GM19239 (cell line): ENCODE measurements around the gene TMEM131.

Experiments
- DNase-seq: peaks from one replicate; pipeline ENCODE4 v3.0.0; 2011; ENCODE audit warnings: low spot score; ENCODE audit not compliant: insufficient read length
- FAIRE-seq: peaks from 2 replicates; lab custom pipeline; 2011; peaks lifted over from hg19 to GRCh38; lab: Jason Lieb, UNC

Gene TMEM131

DNA sequence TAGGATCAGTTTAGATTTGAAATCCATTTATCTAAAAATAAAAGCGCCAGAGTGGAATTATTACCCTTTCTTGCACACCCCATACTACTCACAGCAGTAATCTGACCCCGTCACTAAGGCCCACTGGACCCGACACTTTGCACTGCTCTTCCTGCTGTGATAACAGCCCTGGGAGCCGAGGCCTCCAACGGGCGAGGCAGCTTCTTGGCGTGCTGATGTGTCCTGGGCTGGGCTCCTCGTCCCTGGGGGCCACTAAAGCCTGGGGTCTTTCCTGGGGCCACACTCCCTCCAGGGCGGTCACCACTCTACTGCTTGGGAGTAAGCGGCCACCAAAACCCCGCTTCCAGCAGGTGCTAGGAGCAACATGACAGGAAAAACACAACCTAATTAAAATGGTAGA, 220.7 kb downstream of the TMEM131 start:
- FAIRE-seq = no peak
- no peak for DNase-seq

DNA sequence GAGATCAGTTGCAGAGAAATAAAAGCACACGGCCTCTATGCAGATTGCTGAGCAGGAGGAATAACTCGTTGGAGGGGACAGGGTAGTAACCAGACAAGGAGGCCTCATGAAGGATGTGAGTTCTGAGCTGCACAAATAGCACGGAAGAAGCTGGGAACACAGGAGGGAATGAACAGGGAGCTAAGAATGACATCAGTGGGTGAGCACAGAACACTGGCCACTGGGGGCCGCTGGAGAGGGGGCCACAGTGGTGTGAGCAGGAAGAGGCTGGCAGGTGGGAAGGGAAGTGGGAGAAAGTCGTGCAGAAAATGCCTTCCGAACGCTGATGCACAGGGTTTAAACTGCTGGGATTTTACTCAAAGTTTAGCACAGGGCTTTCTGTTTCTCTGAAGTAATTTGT, 221.3 kb downstream of the TMEM131 start:
- DNase-seq = no peak
- peak; percentile 44 for FAIRE-seq

DNA sequence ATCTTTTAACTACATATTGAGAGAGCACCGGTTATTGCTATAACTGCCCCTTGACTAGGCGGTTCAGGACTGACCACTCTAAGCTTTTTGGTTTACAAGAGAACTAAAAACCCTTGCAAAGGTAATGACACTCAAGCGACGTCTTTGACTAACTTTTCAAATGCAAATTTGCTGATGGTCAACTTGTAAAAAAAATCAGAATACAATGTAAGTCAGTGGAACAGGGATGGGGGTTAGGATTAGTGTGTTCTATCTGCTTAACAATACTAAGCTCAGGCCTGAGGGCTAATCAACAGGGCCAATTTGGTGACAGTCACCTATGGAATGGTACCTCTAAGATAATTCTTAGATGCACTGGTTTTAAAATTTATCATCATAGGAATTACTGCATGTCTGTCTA, 225.3 kb downstream of the TMEM131 start:
- FAIRE-seq (no peak), DNase-seq (no peak)

DNA sequence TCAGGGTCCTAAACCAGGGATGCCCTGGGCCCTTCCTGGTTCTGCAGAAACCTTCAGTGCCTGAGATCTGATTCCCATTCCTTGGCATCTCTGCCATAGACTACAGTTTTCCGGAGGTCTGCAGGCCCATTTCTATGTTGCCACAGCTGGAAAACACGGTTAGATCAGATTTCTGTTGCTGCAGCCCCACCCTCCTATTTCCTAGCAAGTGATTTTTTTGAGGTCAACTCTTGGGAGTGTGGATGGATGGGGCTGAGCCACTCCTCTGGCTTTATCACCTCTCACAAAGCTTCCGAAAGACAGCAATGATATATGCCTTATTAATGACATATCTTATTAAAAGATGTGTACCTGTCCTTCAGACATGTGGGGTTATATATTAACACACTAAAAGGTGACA, 226.0 kb downstream of the TMEM131 start:
- FAIRE-seq (no peak), DNase-seq (no peak)

DNA sequence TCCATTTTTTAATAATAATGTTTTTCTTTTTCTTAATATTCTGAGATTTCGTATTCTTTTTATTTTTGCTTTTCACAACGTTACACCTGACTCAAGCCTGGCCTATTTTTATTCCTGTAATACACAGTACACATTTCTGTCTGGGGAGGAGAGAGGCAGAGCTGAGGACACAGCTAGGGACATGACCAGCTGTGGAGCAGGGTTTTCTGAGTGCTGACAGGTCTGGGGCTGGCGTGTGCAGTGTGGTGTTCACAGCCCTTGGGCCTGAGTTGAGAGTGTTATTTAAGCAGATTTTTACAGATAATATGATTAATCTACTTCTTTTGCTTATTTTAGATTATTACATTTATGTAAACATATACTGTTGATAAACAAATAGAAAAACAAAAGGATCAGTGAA, 226.4 kb downstream of the TMEM131 start:
- no peak for FAIRE-seq
- no peak for DNase-seq

DNA sequence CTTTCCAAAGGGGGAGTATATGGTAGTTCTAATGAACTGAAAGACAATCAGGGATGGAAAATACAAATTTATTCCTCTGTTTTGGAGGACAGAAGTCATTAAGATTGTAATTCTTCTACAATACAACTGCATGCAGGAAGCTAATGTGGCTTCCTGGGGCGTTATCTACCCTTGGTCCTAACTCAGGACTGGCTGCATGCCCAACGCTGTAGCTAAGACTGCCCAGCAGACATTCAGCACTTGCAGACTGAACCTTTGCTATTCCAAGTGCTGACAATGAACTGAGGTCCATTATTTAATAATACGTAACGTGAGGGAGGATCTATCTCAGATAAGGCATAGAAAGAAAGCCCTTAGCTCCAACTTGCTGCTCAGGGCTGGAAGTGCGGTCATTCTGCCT, 229.2 kb downstream of the TMEM131 start:
- DNase-seq (no peak), FAIRE-seq (no peak)

DNA sequence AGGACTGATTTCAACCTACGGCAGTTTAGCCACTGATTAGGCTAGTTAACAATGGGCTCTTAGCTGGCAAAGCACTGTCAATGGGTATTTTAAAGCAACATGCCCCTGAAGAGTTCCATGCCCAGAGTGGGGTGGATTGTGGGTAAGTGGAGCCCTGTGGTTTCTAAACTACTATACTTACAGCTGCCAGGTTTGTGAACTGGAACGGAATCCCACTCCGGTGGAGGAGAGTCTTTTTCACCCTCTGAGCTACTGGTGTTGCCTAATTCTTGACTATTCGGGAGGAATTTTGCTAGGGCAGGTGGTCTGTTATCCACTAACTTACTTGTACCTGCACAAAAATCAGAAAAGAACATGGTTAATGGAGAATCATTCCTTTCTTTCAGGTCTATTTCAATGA, 229.8 kb downstream of the TMEM131 start:
- no peak for FAIRE-seq
- DNase-seq = no peak

DNA sequence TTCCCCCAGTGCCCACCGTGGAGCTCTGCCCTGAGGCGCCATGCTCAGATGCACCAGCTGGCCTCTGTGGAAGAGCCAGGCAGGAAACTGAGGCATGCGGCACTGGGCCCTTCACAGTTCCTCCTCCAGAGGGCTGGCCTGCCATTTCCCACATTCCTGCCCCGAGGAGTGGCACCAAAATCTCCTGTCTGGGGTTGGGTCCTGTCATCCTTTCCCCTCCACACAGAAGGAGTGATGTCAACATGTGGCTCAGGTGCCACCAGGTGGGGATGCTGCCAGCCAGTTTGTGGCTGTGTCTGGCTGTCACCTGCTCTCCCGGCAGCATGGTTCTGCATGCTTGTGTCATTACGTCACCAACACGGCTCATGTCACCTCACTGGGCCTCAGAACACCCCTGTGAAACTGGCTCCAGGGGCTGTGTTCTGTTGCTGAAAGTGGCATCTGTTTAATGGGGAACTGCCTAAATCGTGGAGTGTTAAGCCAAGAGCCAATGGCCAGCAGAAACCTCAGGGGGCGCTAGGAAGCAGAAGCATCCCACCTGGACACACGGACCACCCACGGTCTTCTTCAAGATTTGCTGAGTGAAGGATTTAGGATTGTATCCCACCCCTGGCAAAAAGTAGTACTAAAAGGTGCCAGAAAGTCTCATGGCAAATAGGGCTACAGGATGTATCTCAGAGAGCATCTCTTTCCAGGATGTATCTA, 231.0 kb downstream of the TMEM131 start:
- FAIRE-seq (no peak), DNase-seq (no peak)

DNA sequence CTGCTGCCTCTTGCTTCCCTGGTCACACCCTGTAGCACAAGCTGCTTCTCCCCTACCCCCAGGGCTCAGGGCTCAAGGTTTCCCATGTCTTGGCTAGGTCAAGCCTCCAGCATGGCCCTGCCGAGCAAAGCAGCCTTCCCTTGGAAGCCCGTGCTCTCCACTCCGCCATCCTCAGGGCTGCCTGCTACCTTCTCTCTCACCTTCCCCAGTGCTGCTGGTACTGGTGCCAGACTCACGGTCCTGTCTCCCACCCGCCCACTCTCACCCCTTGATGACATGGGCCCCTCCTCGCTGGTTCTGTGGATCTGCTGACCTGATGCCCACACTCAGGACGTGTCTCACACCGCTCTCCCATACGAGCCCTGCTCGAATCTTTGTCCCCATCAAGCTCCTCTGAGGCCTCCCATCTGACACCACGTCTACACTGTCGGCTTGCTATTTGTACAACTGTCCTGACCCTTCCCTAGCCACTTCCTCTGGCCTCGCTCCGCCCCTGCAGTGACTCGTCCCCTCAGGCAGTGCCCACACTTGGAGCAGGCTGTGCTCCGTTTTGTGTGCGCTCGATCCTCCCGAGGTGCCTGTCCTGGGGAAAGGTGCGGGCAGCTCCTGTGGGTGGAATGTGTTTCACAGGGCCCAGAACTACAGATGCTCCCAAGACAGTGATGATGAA, 232.4 kb downstream of the TMEM131 start:
- FAIRE-seq = no peak
- DNase-seq = no peak

DNA sequence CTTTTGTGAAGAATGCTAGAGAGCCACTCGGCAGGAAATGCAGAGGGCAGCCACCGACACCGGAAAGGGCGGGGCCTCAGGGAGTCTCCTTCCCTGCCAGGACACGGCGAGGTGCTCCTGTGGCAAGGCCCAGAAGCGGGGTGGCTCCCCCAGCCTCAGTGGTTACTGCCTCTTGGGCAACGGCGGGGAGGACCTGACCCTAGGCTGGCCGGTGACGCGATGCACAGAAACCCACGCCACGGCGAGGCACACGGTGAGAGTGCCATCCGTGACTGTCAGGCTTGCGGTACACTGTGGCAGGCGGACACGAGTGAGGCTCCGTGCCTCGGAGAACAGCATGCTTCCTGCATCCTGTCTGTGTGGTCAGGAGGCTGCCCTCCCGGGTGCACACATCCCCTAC, 234.6 kb downstream of the TMEM131 start:
- DNase-seq (no peak), FAIRE-seq (no peak)

DNA sequence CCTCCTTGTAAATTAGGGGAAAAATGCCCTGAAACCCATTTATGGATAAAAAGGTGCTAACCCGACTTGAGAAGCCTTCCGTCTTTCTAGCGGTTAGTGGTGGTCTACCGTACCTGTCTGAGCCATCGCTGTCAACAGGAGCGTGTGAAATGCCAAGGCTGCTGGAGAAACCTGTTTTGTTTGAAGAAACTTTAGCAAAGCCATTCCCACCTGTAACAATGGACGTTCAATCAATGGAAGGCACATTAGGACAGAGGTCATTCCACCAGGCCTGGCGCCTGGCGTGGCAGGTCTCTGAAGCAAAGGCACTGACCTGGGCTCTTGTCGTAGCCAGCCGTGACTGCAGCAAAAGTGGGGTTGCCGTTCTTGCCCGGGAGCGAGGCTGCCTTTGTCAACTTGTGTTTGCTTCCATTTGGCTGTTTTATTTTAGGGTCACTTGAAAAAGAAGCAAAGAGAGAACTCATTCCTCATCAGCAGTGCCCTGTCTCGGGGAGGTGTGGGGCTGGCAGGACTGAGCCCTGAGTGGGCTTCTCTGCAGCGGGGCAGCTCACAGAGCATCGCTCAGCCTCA, 235.2 kb downstream of the TMEM131 start:
- FAIRE-seq = no peak
- DNase-seq = no peak

DNA sequence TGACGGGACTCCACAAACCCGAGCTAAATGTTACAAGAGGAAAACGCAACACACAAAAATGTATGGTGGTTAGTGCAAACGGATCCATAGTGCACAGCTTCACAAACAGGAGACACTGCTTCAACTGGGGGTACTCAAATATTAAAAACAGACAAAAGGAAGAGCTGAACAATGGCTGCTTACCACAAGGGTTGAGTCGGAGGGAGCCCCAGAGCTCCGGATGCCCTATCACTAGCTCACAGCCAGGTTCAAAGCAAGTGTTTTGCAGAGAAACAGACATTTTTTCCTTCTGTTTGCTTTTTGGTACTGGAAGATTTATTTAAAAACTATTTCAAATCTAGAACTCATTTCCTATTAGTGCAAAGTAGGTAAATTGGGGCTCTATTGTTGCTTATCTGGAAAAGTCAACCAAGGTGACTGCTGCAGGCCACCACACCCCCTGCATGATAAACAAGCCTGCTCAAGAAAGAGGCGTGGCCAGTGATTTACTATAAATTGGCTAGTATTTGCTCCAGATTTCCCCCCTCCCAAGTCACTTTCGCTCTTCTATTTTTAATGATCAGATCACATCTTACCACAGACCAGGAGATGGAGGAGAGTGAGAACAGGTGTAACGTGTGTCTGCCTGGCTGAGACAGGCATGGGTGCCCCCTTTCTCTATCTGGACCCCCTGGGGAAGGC, 235.9 kb downstream of the TMEM131 start:
- FAIRE-seq (no peak), DNase-seq (no peak)

DNA sequence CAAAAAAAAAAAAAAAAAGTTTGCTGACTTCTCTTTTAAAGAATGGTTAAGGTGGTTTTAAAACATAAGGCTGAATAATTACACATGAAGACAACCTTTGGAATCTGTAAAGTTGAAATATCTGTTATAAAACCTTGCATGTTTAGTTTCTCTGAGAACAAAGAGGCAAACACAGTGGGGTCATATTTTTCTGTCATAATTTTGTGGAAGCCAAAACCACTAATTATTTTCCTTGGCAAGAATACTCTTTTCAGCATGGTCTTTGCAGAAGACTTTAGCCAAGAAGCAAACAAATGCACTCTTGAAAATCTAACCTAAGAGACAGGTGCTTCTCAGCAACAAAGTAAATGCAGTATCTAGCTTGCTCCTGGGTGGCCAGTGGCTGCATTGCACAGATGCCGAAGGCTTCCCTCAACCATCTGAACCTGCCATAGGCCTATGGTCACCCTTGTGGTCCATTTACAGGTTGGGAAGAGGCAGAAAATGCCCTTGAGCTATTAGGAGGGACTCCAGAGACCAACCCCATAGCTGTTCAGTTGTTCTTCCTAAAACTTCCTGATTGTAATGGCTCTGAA, 237.5 kb downstream of the TMEM131 start:
- DNase-seq (no peak), FAIRE-seq (no peak)

DNA sequence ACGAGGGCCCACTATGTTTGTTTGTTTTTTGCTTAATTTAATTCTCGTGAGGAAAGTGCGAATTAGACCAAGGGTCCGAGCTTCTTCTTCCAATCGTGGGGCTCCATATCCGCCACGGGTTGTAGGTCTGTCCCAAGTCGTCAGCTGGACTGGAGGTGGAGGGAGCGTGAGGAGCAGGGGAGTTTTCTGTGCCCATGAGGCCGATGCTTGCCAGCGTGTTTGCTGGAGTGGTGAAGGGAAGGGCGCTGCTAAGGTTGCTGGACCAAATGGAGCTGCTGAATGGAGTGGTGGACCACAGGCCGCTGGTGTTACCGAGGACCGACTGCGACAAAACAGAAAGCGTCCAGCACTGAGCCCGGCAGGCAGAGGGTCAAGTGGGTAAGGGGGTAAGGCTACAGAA, 238.7 kb downstream of the TMEM131 start:
- FAIRE-seq (no peak), DNase-seq (no peak)

DNA sequence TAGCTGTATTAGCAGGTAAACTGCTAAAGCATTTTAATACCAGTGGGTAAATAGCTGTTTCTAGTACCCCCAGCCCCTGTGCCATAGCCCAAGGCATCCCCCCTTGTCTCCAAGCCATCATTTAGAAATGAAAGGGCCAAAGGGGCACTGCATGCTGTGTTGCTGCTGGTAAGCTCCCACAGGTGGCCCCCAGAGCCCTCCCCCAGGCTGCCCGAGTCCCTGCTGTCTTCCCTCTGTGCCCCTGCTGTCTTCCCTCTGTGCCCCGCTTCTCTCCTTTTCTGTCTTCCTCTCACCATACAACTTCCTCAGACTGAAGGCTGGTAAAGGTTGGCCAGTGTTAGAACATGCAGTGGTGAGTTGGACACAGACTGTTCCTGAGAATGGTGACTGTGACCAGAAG, 240.3 kb downstream of the TMEM131 start:
- DNase-seq (no peak), FAIRE-seq (no peak)

DNA sequence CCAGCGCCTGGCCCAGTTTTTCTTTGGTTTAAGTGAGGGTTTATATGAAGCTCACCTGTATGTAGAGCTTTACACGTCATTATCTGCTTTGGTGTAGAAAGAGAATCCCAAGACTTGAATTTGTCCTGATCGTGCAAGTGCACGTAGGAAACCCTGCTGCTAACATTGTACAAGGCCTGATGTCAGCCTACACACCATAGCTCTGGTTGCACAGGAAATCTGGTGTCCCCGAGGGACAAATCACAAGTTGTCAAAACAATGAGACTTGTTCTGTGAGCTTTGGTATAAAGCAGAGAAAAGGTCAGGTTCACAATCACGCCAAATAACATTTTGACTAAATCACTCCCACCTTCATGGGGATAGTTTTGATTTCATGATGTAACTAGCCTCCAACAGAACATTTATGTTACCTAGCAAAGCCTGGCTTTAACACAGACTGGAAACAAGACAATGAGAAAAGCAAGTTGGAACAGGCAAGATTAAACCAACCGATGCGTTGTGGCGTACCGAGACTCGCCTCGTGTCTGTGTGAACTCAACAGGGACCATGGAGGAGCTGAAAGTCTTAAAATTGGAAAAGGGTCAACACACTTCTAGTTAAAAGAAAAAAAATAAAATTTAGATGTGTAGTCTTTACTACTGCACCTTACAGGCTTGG, 240.9 kb downstream of the TMEM131 start:
- FAIRE-seq = no peak
- no peak for DNase-seq

DNA sequence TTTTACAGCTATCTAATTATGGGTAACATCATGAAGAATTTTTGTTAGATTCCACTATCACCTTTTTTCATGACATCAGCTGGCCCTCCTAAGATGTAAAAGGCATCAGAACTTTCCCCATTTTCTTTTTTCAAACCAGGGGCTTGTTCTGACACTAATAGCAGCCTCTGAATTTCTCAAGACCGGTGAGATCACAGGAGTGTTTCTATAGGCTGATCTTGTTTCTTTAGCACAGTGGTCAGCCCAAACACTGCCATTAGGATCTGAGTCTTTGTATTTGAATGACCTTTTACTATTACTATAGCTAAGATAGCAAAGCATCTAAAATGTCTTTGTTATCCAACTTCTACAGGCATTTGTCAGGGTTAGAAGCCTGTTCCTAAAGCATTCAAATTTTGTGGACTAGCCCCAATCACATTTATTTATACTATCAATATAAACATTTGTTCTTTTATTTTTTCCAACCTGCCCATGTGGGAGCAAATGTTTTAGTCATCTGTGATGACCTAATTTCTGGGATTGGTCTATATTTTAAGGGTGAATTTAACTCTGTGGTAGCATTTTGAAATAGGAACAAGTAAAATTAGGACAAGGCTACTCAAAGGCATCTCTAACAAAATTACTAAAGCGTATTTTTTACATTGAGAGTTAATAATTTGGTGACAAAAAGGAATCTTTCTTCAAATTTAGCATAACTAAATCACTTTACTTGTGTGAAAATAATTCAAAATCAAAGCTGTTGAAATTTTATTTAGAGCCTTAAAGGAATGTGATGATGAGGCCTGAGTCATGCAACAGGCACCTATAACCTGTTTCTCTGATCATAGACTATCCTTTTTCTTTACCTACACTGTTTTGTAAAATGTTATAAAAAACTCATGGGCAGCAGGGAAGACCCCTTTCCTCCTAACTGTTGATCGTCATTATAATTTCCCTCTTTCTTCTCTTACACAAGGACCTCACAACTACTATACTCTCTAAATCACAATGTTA, 243.1 kb downstream of the TMEM131 start:
- FAIRE-seq = no peak
- DNase-seq = no peak

DNA sequence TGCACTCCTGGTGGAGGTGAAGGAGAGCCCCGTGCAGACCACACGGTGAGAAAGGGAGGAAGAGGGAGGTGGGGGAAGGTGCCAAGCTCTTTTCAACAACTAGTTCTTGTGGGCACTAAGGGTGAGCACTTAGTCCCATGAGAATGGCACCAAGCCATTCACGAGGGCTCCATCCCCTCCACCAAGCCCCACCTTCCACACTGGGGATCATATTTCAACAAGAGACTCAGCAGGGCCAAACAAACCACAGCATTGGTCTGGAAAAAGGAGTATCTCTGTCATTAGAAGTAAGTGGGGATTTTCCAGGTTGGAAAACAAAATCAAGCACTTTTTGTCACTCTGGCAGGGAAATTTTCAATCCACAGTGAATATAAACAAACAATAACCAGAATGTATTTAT, 244.0 kb downstream of the TMEM131 start:
- DNase-seq (no peak), FAIRE-seq (no peak)

DNA sequence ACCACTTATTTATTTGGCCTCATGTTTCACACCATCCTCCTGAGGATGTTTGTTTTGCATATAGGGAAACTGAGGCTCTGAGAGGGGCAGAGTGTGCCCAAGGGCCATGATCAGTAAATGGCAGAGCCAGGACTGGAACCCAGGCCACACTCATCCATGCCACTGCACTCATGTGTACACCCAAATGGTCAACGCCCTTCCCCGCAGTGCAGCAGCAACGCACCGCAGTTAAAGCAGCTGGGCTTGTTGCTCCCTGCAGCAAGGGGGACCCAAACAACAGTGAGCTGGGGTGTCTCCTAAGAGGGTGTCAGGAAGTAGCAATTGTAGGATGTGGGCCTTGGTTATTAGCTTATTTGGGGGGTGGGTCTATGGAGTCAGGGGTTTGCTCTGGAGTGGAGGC, 245.7 kb downstream of the TMEM131 start:
- DNase-seq (no peak), FAIRE-seq (no peak)
